Upper lobe of left lung (tissue), 6 donors: Measurements from ENCODE around the gene PTPRN2. TPM values are rescaled to one million over a fixed set of nuclear protein-coding genes. Genes with fewer than 3 reads are reported as not detected.

Experiments
- ATAC-seq, 2 donors: fragments of 200-7000 bp; cut with Tn5 transposase; one replicate each; pipeline ENCODE4 v1.9.1; 2022; ENCODE audit warnings: mild to moderate bottlenecking in 2 of 2, moderate library complexity in 2 of 2; ENCODE audit not compliant: low FRiP score in 2 of 2
- DNase-seq, 2 donors: peaks; one replicate each; pipeline ENCODE4 v3.0.0-alpha.2; 2019 to 2020
- H3K27ac ChIP-seq, 4 donors: fragments of 200-600 bp; sonication (generic); one replicate each; pipeline ENCODE4 v1.5.1; 2016 to 2019
- H3K27me3 ChIP-seq, 4 donors: fragments of 200-600 bp; sonication (generic); one replicate each; pipeline ENCODE4 v1.5.1; 2017 to 2019
- H3K36me3 ChIP-seq, 4 donors: fragments of 200-600 bp; sonication (generic); one replicate each; pipeline ENCODE4 v1.5.1; 2016 to 2019
- H3K4me1 ChIP-seq, 4 donors: fragments of 200-600 bp; sonication (generic); one replicate each; pipeline ENCODE4 v1.5.1; 2018 to 2019
- H3K4me3 ChIP-seq, 4 donors: fragments of 200-600 bp; sonication (generic); one replicate each; pipeline ENCODE4 v1.5.1; 2017 to 2019; ENCODE audit warnings: mild to moderate bottlenecking in 2 of 4, moderate library complexity in 1 of 4
- H3K9me3 ChIP-seq, 4 donors: fragments of 200-600 bp; sonication (generic); one replicate each; pipeline ENCODE4 v1.5.1; 2018 to 2019
- EP300 ChIP-seq, 4 donors: sonication (generic); formaldehyde crosslinking; IDR thresholded peaks; one replicate each; pipeline ENCODE4 v1.5.1; 2017; ENCODE audit warnings: antibody characterized with exemption in 4 of 4, control low read depth in 2 of 4
- POLR2A ChIP-seq, 4 donors: fragments of 450-650 bp; IDR thresholded peaks; one replicate each; pipeline ENCODE4 v1.5.1; 2016 to 2017; ENCODE audit warnings: antibody characterized with exemption in 4 of 4, mild to moderate bottlenecking in 2 of 4
- POLR2AphosphoS5 ChIP-seq, 2 donors: sonication (generic); formaldehyde crosslinking; IDR thresholded peaks; one replicate each; pipeline ENCODE4 v1.5.1; 2017; ENCODE audit warnings: antibody characterized with exemption in 2 of 2
- WGBS, 2 donors: methylation state at CpG; one replicate each; pipeline ENCODE4 v1.1.5; 2017 to 2018; 5-methylcytosine and 5-hydroxymethylcytosine counted together
- total RNA-seq, 6 donors: library from RNA; depleted of rRNA in 4 of 6; stranded (reverse); fragments of >200 nt in 4 of 6; gene quantifications; one replicate each; pipeline versions ENCODE4 v1.1.0 to v1.2.1, GENCODE V29; 2016 to 2021
- TF ChIP-seq, protein P1 (sequence below), 6 experiments: fragments of 450-650 bp in 4 of 6; fragments of 200-600 bp in 2 of 6; sonication (generic) in 2 of 6; IDR thresholded peaks; one replicate each; pipeline ENCODE4 v1.5.1; 2016 to 2019; ENCODE audit warnings: antibody characterized with exemption in 6 of 6
- donor health status: DM: no; HTN: no; CAD: no; lungs with moderate emphysema.
- donor health status: DM: no; HTN: yes; CAD: no; lungs with severe emphysema.

Gene PTPRN2
- total RNA-seq, 6 donors from 2014 or later, result 3.3 to 7.9 (median 5.2) TPM

DNA sequence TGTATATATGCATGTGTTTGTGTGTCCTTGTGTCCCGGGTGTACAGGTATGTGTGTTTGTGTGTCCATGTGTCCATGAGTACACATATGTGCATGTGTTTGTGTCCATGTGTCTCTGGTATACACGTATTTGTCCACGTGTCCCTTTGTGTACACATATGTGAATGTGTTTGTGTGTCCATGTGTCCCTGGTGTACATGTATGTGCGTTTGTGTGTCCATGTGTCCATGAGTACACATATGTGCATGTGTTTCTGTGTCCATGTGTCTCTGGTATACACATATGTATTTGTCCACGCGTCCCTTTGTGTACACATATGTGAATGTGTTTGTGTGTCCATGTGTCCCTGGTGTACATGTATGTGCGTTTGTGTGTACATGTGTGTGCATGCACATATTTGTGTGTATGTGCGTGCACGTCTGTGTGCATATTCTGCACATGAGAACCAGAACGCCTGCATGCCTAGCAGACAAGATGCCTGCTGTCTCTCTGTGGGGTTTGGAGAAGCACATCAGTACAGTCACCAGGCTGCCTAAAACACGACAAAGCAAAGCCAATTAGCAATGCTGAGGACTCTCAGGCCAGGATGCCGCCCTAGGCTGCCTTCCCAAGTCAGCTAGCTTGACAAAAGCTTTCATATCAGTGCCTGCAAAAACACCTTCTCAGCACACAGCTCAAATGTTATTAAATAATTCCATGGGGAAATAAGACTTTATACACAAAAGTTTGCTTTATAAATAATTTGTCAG, 327.8 kb downstream of the PTPRN2 start:
- Histone ChIP-seq H3K9me3 (no peaks in the 10 kb centered on the region), H3K27ac (no peak overlapping the region), H3K4me1 (no peaks in the 10 kb centered on the region), H3K27me3 (no peaks in the 10 kb centered on the region), H3K4me3 (no peak overlapping the region), H3K36me3 (no peaks in the 10 kb centered on the region)
- ATAC-seq (no peak), DNase-seq (no peak)
- no peak for TF ChIP-seq POLR2A (IDR thresholded peaks at IDR 0.05)
- no peak for TF ChIP-seq POLR2AphosphoS5 (IDR thresholded peaks at IDR 0.05)
- TF ChIP-seq EP300 (IDR thresholded peaks at IDR 0.05), result no peak
- TF ChIP-seq, protein P1, sequence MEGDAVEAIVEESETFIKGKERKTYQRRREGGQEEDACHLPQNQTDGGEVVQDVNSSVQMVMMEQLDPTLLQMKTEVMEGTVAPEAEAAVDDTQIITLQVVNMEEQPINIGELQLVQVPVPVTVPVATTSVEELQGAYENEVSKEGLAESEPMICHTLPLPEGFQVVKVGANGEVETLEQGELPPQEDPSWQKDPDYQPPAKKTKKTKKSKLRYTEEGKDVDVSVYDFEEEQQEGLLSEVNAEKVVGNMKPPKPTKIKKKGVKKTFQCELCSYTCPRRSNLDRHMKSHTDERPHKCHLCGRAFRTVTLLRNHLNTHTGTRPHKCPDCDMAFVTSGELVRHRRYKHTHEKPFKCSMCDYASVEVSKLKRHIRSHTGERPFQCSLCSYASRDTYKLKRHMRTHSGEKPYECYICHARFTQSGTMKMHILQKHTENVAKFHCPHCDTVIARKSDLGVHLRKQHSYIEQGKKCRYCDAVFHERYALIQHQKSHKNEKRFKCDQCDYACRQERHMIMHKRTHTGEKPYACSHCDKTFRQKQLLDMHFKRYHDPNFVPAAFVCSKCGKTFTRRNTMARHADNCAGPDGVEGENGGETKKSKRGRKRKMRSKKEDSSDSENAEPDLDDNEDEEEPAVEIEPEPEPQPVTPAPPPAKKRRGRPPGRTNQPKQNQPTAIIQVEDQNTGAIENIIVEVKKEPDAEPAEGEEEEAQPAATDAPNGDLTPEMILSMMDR (IDR thresholded peaks at IDR 0.05), result no peak
- 82 to 86% methylated on average over 11 to 12 of the region's 12 CpGs for WGBS, 2 donors

DNA sequence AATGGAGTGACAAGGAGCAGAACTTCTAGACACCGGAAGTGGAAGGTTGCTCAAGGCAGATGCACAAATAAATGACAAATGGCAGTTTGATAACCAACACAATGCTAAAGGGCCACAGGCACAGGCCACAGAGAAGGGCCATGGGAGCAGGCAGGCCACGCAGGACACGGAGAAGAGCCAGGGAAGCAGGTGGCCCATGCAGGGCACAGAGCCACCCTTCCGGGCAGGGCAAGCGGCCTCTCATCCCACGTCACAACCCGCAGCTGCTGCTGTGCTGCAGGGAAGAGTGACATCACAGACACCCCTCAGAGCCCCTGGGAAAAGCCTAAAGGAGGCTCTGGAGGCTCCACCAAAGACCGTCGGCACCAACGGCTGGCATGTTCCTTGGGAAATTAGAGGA, 328.5 kb downstream of the PTPRN2 start:
- TF ChIP-seq POLR2A (IDR thresholded peaks at IDR 0.05) (no peak), POLR2AphosphoS5 (IDR thresholded peaks at IDR 0.05) (no peak), EP300 (IDR thresholded peaks at IDR 0.05) (no peak)
- TF ChIP-seq, protein P1 (IDR thresholded peaks at IDR 0.05), result no peak
- H3K4me1 ChIP-seq, result no peaks in the 10 kb centered on the region
- no peaks in the 10 kb centered on the region for H3K36me3 ChIP-seq
- DNase-seq (no peak), ATAC-seq (no peak)
- no peaks in the 10 kb centered on the region for H3K27me3 ChIP-seq
- 86 to 90% methylated on average over 7 to 10 of the region's 10 CpGs for WGBS, 2 donors
- no peak overlapping the region for H3K27ac ChIP-seq
- H3K4me3 ChIP-seq, result no peak overlapping the region
- H3K9me3 ChIP-seq, result no peaks in the 10 kb centered on the region

- DNase-seq (peak in 1 of 2 donors; percentile 40), ATAC-seq (no peak)
- WGBS, 2 donors, result 88 to 91% methylated on average over 22 of the region's 22 CpGs
- no peaks in the 10 kb centered on the region for H3K4me1 ChIP-seq
- H3K27ac ChIP-seq, result no peak overlapping the region
- H3K27me3 ChIP-seq, result no peaks in the 10 kb centered on the region
- no peaks in the 10 kb centered on the region for H3K36me3 ChIP-seq
- no peak overlapping the region for H3K4me3 ChIP-seq
- H3K9me3 ChIP-seq, result no peaks in the 10 kb centered on the region
- TF ChIP-seq EP300 (IDR thresholded peaks at IDR 0.05) (no peak), POLR2AphosphoS5 (IDR thresholded peaks at IDR 0.05) (no peak), POLR2A (IDR thresholded peaks at IDR 0.05) (no peak)
- TF ChIP-seq, protein P1 (IDR thresholded peaks at IDR 0.05), result no peak
Observed at GRCh38 chr7:158258411-158259130, 329.1 kb downstream of the PTPRN2 start.

DNA sequence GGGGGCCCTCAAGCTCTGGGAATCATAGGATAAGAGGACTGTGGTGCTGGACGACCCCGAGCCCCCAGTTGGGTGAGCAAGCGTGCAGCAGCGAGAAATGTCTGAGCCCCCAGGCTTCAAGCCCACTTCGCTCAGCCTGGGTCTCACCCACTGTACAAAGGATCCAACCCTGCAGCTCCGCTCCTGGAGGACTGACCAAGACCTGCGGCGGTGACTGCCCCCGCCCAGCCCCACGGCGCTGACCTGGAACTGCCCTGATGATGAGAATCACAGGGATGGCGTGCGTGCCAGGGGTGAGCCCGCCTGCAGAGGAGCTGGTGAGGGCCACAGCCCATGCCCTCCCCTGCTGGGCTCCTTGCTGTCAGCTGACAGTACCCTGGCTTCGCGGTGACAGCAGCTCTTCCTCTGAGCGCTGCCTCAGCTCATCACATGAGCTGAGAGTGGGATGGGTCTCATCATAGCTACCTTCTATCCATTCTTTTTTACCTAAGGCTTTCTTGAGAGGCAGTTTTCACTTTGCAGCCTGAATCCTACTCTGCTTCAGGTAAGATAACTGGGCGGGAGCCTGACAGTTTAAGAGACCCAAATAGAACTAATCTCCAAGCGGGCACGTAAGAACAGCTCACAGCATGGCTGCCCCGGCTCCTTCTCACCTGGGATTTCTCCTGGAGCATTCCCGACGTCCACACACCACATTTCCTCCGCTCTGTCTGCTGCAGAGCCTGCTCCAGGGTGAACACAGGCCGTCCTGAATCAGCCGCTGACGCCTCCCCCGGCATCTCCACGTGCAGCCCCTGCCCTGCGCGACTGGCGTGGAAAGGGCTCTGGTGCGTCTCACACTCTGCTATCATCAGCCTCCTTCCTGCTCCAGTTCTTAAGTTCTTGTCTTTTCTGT, 329.9 kb downstream of the PTPRN2 start:
- 91% methylated on average over 31 to 33 of the region's 33 CpGs for WGBS, 2 donors
- Histone ChIP-seq H3K27me3 (no peaks in the 10 kb centered on the region), H3K9me3 (no peaks in the 10 kb centered on the region), H3K27ac (no peak overlapping the region), H3K36me3 (no peaks in the 10 kb centered on the region), H3K4me1 (no peaks in the 10 kb centered on the region), H3K4me3 (no peak overlapping the region)
- TF ChIP-seq POLR2AphosphoS5 (IDR thresholded peaks at IDR 0.05), result no peak
- TF ChIP-seq, protein P1 (IDR thresholded peaks at IDR 0.05), result no peak
- no peak for TF ChIP-seq POLR2A (IDR thresholded peaks at IDR 0.05)
- TF ChIP-seq EP300 (IDR thresholded peaks at IDR 0.05), result no peak
- DNase-seq, result peak in 1 of 2 donors; percentile 75
- ATAC-seq, result no peak
